OCI-LY1 (cell line): ENCODE data around the gene RBMS1.

Source experiments
- EZH2 ChIP-seq: fragments of 200-600 bp; sonication (generic), shearing (Covaris generic); IDR thresholded peaks from 2 replicates; pipeline ENCODE4 v1.8.0; 2017; ENCODE audit warnings: borderline replicate concordance, mixed run types, mild to moderate bottlenecking, antibody characterized with exemption, low read length, moderate library complexity, mixed read lengths
- TF ChIP-seq, protein P1 (sequence below): fragments of 200-600 bp; sonication (generic), shearing (Covaris generic); IDR thresholded peaks from 2 replicates; pipeline ENCODE4 v1.5.1; 2017; ENCODE audit warnings: mild to moderate bottlenecking, antibody characterized with exemption, low read length, moderate library complexity, mixed read lengths

DNA sequence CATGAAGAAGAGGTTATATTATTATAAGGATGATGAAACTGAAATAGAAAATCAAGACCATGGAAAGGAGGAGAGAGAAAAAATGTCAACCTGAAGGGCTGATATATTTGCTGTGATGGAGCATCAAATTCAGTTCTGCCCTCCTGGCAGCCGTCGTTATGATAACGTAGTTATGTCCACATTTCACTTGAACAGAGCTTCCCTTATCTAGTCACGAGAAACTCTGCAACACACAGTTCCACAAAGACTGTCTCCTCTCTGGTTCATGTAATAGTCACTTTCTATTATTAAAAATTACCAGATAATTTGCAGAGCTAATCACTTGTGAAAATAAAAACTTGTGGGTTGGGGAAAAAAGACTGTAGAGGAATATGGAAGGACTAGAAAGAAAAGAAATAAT is 19.5 kb upstream of the RBMS1 start:
- TF ChIP-seq, protein P1, sequence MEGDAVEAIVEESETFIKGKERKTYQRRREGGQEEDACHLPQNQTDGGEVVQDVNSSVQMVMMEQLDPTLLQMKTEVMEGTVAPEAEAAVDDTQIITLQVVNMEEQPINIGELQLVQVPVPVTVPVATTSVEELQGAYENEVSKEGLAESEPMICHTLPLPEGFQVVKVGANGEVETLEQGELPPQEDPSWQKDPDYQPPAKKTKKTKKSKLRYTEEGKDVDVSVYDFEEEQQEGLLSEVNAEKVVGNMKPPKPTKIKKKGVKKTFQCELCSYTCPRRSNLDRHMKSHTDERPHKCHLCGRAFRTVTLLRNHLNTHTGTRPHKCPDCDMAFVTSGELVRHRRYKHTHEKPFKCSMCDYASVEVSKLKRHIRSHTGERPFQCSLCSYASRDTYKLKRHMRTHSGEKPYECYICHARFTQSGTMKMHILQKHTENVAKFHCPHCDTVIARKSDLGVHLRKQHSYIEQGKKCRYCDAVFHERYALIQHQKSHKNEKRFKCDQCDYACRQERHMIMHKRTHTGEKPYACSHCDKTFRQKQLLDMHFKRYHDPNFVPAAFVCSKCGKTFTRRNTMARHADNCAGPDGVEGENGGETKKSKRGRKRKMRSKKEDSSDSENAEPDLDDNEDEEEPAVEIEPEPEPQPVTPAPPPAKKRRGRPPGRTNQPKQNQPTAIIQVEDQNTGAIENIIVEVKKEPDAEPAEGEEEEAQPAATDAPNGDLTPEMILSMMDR = no peak
- TF ChIP-seq EZH2 = no peak
